GM12878 (cell line): ENCODE results near the gene MAPKBP1. TPM values are rescaled to one million over a fixed set of nuclear protein-coding genes. Genes with fewer than 3 reads are reported as not detected.

ENCODE experiments used
- ATAC-seq: fragments of 200-7000 bp; cut with Tn5 transposase; 3 replicates; pipeline ENCODE4 v1.9.1; 2020; ENCODE audit warnings: mild to moderate bottlenecking, moderate library complexity
- BruUV-seq: library from RNA; stranded (reverse); fragments of 400-500 nt; replicated peaks from 2 replicates; lab custom pipeline; 2021; lab: Mats Ljungman, UMichigan
- CTCF ChIA-PET: fragments of 300-600 bp; sonication (Branson Sonifier 250); formaldehyde crosslinking; extraction: SDS; loops from one replicate; lab custom pipeline; 2021; ENCODE audit warnings: inconsistent platforms; lab: Yijun Ruan, JAX
- POLR2A ChIA-PET: fragments of 350-600 bp; formaldehyde crosslinking; extraction: SDS; loops from one replicate; lab custom pipeline; 2021; ENCODE audit warnings: inconsistent platforms; lab: Charles Lee
- RAD21 ChIA-PET: fragments of 300-600 bp; sonication (Branson Sonifier 250); formaldehyde crosslinking; loops from one replicate; lab custom pipeline; 2023; ENCODE audit warnings: antibody characterized with exemption; ENCODE audit not compliant: unreplicated experiment; lab: Charles Lee
- SMC1A ChIA-PET: fragments of 300-600 bp; sonication (Branson Sonifier 250); formaldehyde crosslinking; loops from one replicate; lab custom pipeline; 2023; ENCODE audit not compliant: unreplicated experiment, uncharacterized antibody; lab: Charles Lee
- DNase-seq: peaks from one replicate; pipeline ENCODE4 v3.0.0-alpha.2; 2011; ENCODE audit warnings: low read depth, low spot score
- FAIRE-seq: peaks from 3 replicates; lab custom pipeline; 2011; peaks lifted over from hg19 to GRCh38; lab: Jason Lieb, UNC
- H2AFZ ChIP-seq: 2 replicates; pipeline ENCODE4 v1.6.0; 2011; ENCODE audit warnings: low read depth, low read length, control low read depth; ENCODE audit not compliant: control insufficient read depth
- H3K27ac ChIP-seq: 2 replicates; pipeline ENCODE4 v1.5.1; 2011; ENCODE audit warnings: control low read depth; ENCODE audit not compliant: control insufficient read depth, insufficient read depth
- H3K27me3 ChIP-seq, 2 experiments: replicated peaks in 1 of 2; 2 replicates each; pipeline versions ENCODE4 v1.6.0 to v1.6.1; 2011; ENCODE audit warnings: low read length in 1 of 2; ENCODE audit not compliant: control insufficient read depth in 2 of 2, insufficient read depth in 2 of 2
- H3K36me3 ChIP-seq, 2 experiments: 2 replicates each; pipeline ENCODE4 v1.5.1; 2011; ENCODE audit warnings: low read length in 1 of 2; ENCODE audit not compliant: control insufficient read depth in 2 of 2, insufficient read depth in 2 of 2
- H3K4me1 ChIP-seq: 2 replicates; pipeline ENCODE4 v1.6.1; 2011; ENCODE audit warnings: mild to moderate bottlenecking, low read length, moderate library complexity, mixed read lengths; ENCODE audit not compliant: control insufficient read depth, insufficient read depth
- H3K4me2 ChIP-seq: 2 replicates; pipeline ENCODE4 v1.6.0; 2011; ENCODE audit warnings: control low read depth; ENCODE audit not compliant: control insufficient read depth, insufficient read depth
- H3K4me3 ChIP-seq: fragments of 200-600 bp; sonication (generic); 2 replicates; pipeline ENCODE4 v1.5.1; 2016
- H3K79me2 ChIP-seq: 2 replicates; pipeline ENCODE4 v1.6.0; 2011; ENCODE audit warnings: low read length; ENCODE audit not compliant: control insufficient read depth, insufficient read depth
- H3K9ac ChIP-seq: 2 replicates; pipeline ENCODE4 v1.8.0; 2011; ENCODE audit warnings: low read length, control low read depth, mixed read lengths; ENCODE audit not compliant: control insufficient read depth, insufficient read depth
- H3K9me3 ChIP-seq: replicated peaks from 3 replicates; pipeline ENCODE4 v1.5.1; 2011; ENCODE audit warnings: mild to moderate bottlenecking, low read length; ENCODE audit not compliant: control insufficient read depth, insufficient read depth
- H4K20me1 ChIP-seq: 2 replicates; pipeline ENCODE4 v1.6.0; 2011; ENCODE audit not compliant: control insufficient read depth, insufficient read depth
- HDAC6 ChIP-seq: fragments of 200-600 bp; sonication (generic); IDR thresholded peaks from one replicate; pipeline ENCODE4 v1.8.0; 2017; ENCODE audit warnings: antibody characterized with exemption; ENCODE audit not compliant: unreplicated experiment
- MLLT1 ChIP-seq: fragments of 450-650 bp; IDR thresholded peaks from 2 replicates; pipeline ENCODE4 v1.6.1; 2016; ENCODE audit warnings: mild to moderate bottlenecking
- NR2C1 ChIP-seq: fragments of 450-650 bp; IDR thresholded peaks from 2 replicates; pipeline ENCODE4 v1.6.1; 2017; ENCODE audit warnings: antibody characterized with exemption, mild to moderate bottlenecking, moderate library complexity
- ZBTB40 ChIP-seq: fragments of 450-650 bp; IDR thresholded peaks from 2 replicates; pipeline ENCODE4 v1.6.1; 2016; ENCODE audit warnings: mild to moderate bottlenecking, moderate library complexity, borderline replicate concordance
- WGBS: methylation state at CpG from one replicate; pipeline ENCODE4 v1.1.6; 2016; ENCODE audit warnings: low lambda C conversion rate; ENCODE audit not compliant: insufficient replicate concordance, insufficient coverage; ENCODE audit errors: missing lambda C conversion rate; 5-methylcytosine and 5-hydroxymethylcytosine counted together
- in situ Hi-C: fragments of 300-500 bp; cut with MboI; formaldehyde crosslinking; loops from 9 replicates; pipeline ENCODE4 v1.14.3; 2018; ENCODE audit warnings: mixed read lengths
- intact Hi-C: fragments of 100-400 bp; cut with micrococcal nuclease; formaldehyde crosslinking; loops from one replicate; pipeline ENCODE4 v1.14.2; 2022; ENCODE audit not compliant: unreplicated experiment
- polyA plus RNA-seq, 11 experiments: library from polyadenylated mRNA; depleted of rRNA in 4 of 11; unstranded in 6 of 11; stranded (reverse) in 5 of 11; fragments of >200 nt; fragmentation: Nextera tagmentation in 4 of 11; fragmentation: Illumina TruSeq in 1 of 11; extraction: Ambion mirVana in 4 of 11; extraction: Trizol in 1 of 11; gene quantifications; 1 replicate in 1 of 11; 2 replicates in 10 of 11; pipeline versions ENCODE4 v1.2.1 to v1.2.3, GENCODE V29; 2011 to 2016; ENCODE audit warnings: inconsistent platforms in 2 of 11, missing spikeins in 2 of 11, low read depth in 1 of 11
- total RNA-seq, 4 experiments: library from RNA; depleted of rRNA in 3 of 4; stranded (reverse); fragments of >200 nt in 3 of 4; fragmentation: Illumina TruSeq in 1 of 4; extraction: Trizol in 1 of 4; gene quantifications; 2 replicates each; pipeline versions ENCODE4 v1.2.1 to v1.2.3, GENCODE V29; 2013 to 2021

MAPKBP1 gene
- total and polyA plus RNA-seq, 10 of the 15 experiments (the other 5 are each of a cell fraction or from before 2014, with no cell fraction given), result 0.44 to 19.0 (median 7.3) TPM

- H2AFZ ChIP-seq, result no peak overlapping the region
- H3K4me2 ChIP-seq, result no peak overlapping the region
- H3K9ac ChIP-seq, result no peak overlapping the region
- no peaks in the 10 kb centered on the region for H3K9me3 ChIP-seq
- ChIA-PET CTCF (no interaction called here), POLR2A (no interaction called here), RAD21 (interaction anchor here (0.6 kb wide), 1 partner anchor 76 kb away, joined by 3 read pairs; no protein-coding TSS in a partner anchor), SMC1A (no interaction called here)
- no peak for DNase-seq
- BruUV-seq, result no TSS peak
- TF ChIP-seq HDAC6, result no peak
- TF ChIP-seq ZBTB40, result no peak
- TF ChIP-seq MLLT1, result no peak
- no peak for TF ChIP-seq NR2C1
- FAIRE-seq, result no peak
- no peaks in the 10 kb centered on the region for H3K27me3 ChIP-seq
- in situ Hi-C loops (no loop called here), intact Hi-C loops (no loop called here)
- no peak overlapping the region for H3K4me3 ChIP-seq
- no peaks in the 10 kb centered on the region; a peak in 1 of 4 replicates for H3K36me3 ChIP-seq
- no peaks in the 10 kb centered on the region for H3K79me2 ChIP-seq
- no peak for ATAC-seq
- 59% methylated on average over 15 of the region's 17 CpGs for WGBS
- no peak overlapping the region for H3K27ac ChIP-seq
- no peaks in the 10 kb centered on the region for H3K4me1 ChIP-seq
- H4K20me1 ChIP-seq, result no peaks in the 10 kb centered on the region; the same call in 1 of the 2 replicates
Measured at GRCh38 chr15:41852736-41853590, 78.7 kb downstream of the MAPKBP1 start.
